ENCODE results near the gene HAUS2. TPM values are rescaled to one million over a fixed set of nuclear protein-coding genes. Genes with fewer than 3 reads are reported as not detected.
A peak's percentile ranks its signal among the peaks of the same experiment; 100 is the strongest.

Gene HAUS2
- total RNA-seq, 1 experiment from 2014 or later = 39.8 TPM

DNA sequence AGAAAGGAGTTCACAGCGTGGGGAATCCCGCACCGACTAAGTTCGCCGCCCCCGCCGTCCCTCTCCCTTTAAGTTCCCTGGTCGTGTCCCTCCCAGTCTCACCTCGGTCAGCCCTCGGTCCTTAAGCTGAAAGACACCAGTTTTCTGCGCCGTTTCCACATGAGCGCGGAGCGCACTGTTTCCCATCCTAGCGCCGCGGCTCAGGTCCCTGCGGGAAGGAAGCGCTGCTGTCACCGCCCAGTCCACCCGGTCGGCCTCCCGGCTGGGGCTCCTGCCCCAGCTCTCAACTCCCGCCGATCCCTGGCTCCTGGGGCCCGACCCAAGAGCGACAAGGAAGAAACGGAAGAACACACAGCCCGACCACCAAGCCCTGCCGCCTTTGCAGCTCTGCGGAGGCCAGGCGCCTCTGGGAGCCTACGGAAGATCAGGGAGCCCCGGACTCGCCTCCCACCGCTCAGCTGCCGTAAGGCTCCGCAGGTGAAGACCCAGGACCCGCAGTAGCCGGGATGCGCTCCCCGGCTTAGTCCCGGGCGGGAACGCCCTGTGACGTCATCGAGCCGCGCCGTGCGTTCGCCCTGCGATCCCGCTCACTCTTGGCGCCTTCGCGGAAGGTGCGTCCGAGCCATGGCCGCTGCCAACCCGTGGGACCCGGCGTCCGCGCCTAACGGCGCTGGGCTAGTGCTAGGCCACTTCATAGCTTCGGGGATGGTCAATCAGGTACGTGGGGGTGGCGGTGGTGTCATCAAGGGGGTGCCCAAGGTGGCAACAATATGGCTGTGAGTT, at the start of gene HAUS2, which contains the start of gene LRRC57 (continued):
- TF ChIP-seq, protein P1, sequence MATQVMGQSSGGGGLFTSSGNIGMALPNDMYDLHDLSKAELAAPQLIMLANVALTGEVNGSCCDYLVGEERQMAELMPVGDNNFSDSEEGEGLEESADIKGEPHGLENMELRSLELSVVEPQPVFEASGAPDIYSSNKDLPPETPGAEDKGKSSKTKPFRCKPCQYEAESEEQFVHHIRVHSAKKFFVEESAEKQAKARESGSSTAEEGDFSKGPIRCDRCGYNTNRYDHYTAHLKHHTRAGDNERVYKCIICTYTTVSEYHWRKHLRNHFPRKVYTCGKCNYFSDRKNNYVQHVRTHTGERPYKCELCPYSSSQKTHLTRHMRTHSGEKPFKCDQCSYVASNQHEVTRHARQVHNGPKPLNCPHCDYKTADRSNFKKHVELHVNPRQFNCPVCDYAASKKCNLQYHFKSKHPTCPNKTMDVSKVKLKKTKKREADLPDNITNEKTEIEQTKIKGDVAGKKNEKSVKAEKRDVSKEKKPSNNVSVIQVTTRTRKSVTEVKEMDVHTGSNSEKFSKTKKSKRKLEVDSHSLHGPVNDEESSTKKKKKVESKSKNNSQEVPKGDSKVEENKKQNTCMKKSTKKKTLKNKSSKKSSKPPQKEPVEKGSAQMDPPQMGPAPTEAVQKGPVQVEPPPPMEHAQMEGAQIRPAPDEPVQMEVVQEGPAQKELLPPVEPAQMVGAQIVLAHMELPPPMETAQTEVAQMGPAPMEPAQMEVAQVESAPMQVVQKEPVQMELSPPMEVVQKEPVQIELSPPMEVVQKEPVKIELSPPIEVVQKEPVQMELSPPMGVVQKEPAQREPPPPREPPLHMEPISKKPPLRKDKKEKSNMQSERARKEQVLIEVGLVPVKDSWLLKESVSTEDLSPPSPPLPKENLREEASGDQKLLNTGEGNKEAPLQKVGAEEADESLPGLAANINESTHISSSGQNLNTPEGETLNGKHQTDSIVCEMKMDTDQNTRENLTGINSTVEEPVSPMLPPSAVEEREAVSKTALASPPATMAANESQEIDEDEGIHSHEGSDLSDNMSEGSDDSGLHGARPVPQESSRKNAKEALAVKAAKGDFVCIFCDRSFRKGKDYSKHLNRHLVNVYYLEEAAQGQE (IDR thresholded peaks at IDR 0.05; ENCODE audit: low read depth) = no peak
- TF ChIP-seq POLR2AphosphoS5 (IDR thresholded peaks at IDR 0.05; ENCODE audit: low read depth, low read length) (peak; percentile 98), YY1 (IDR thresholded peaks at IDR 0.05; ENCODE audit: extremely low read depth, insufficient replicate concordance, low read depth, low read length) (peak; percentile 85), ZFX (IDR thresholded peaks at IDR 0.05) (peak; percentile 62; the same call in 1 of the 2 replicates), SIN3A (IDR thresholded peaks at IDR 0.05; ENCODE audit: low read depth) (peak; percentile 94)

DNA sequence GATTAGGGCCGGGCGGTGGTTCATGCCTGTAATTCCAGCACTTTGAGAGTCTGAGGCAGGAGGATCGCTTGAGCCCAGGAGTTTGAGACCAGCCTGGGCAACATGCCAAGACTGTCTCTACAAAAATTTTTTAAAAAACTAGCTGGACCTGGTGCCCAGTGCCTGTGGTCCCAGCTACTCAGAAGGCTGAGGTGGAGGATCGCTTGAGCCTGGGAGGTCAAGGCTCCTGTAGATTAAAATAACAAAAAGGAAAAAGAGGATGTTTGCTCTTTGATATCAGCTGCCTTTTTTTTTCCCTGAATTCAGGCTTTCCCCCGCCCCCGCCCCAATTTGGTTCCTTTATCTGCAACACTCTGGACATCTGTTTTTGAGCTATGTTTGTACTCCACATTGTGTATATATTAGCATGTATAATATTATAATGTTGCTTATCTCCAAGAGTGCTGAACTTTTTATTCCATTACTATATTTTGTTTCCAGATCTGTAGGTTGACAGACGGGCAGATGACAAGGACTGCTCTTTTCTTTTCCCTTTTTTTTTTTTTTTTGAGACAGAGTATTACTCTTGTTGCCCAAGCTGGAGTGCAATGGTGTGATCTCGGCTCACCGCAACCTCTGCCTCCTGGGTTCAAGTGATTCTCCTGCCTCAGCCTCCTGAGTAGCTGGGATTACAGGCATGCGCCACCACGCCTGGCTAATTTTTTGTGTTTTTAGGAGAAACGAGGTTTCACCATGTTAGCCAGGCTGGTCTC, 48.6 kb upstream of the HAUS2 start:
- Histone ChIP-seq H3K27ac (ENCODE audit: low read depth, low read length) (peak overlapping the region; percentile 45; the same call in 1 of the 2 replicates), H3K4me1 (ENCODE audit: control insufficient read depth in 1 of 2, insufficient read depth in 2 of 2, low read length in 2 of 2) (peaks cover 27% of the 10 kb centered on the region in 2 experiments), H3K27me3 (ENCODE audit: insufficient read depth, low read length) (no peaks in the 10 kb centered on the region), H3K4me3 (replicated peaks in 1 of 2; ENCODE audit: low read depth in 1 of 2, low read length in 2 of 2) (no peak overlapping the region), H4K20me1 (ENCODE audit: insufficient read depth) (no peaks in the 10 kb centered on the region), H3K79me2 (ENCODE audit: insufficient read depth, low read length) (peaks cover 14% of the 10 kb centered on the region; the same call in 1 of the 2 replicates), H3K9me3 (ENCODE audit: control insufficient read depth in 1 of 2, insufficient read depth in 1 of 2, low read depth in 1 of 2, low read length in 2 of 2) (no peaks in the 10 kb centered on the region), H3K9ac (ENCODE audit: low read length) (no peak overlapping the region), H3K36me3 (ENCODE audit: control insufficient read depth in 1 of 2, insufficient read depth in 2 of 2, low read length in 2 of 2) (no peaks in the 10 kb centered on the region), H3K9me2 (ENCODE audit: insufficient read depth) (no peaks in the 10 kb centered on the region), H2AFZ (ENCODE audit: low read depth, low read length, poor library complexity, severe bottlenecking) (no peak overlapping the region), H3K4me2 (ENCODE audit: low read length) (peak overlapping the region; percentile 49; the same call in 1 of the 2 replicates)
- ChIA-PET RAD21 (ENCODE audit: low non-redundant PET in 1 of 2, low total read pairs in 2 of 2, uncharacterized antibody in 2 of 2, unreplicated experiment in 2 of 2) (no interaction called here), POLR2A (no interaction called here), CTCF (interaction anchor here (0.6 kb wide), 1 partner anchor 27 kb away, joined by 4 read pairs; no protein-coding TSS in a partner anchor)
- intact Hi-C loops (cut with micrococcal nuclease) = no loop called here
- DNase-seq (ENCODE audit: low read depth, low spot score) (no peak), ATAC-seq (no peak)
- TF ChIP-seq ZFX (IDR thresholded peaks at IDR 0.05) = no peak
- no peak for TF ChIP-seq CBX3 (IDR thresholded peaks at IDR 0.05; ENCODE audit: low read depth)
- TF ChIP-seq POLR2AphosphoS5 (IDR thresholded peaks at IDR 0.05; ENCODE audit: low read depth, low read length) = no peak
- no peak for TF ChIP-seq EZH2phosphoT487 (IDR thresholded peaks at IDR 0.05; ENCODE audit: borderline replicate concordance)
- TF ChIP-seq JUND (IDR thresholded peaks at IDR 0.05) = no peak
- no peak for TF ChIP-seq ZBTB33 (IDR thresholded peaks at IDR 0.05; ENCODE audit: extremely low read depth, insufficient replicate concordance, low read length)
- TF ChIP-seq RAD21 (IDR thresholded peaks at IDR 0.05; ENCODE audit: low read depth) = no peak
- no peak for TF ChIP-seq MAX (IDR thresholded peaks at IDR 0.05)
- no peak for TF ChIP-seq ELF1 (IDR thresholded peaks at IDR 0.05; ENCODE audit: borderline replicate concordance, low read depth)
- no peak for TF ChIP-seq SP1 (IDR thresholded peaks at IDR 0.05; ENCODE audit: low read depth)
- no peak for TF ChIP-seq EZH2 (IDR thresholded peaks at IDR 0.05)
- TF ChIP-seq POLR2A (IDR thresholded peaks at IDR 0.05; ENCODE audit: borderline replicate concordance, extremely low read depth, insufficient read depth, insufficient read length) = no peak
- no peak for TF ChIP-seq YY1 (IDR thresholded peaks at IDR 0.05; ENCODE audit: extremely low read depth, insufficient replicate concordance, low read depth, low read length)
- TF ChIP-seq TCF7L2 (IDR thresholded peaks at IDR 0.05; ENCODE audit: borderline replicate concordance, extremely low read depth, insufficient read depth, insufficient read length) = no peak
- no TSS peak for BruUV-seq (replicated peaks)
